Measurements from ENCODE around the gene MGAT5B. TPM values are rescaled to one million over a fixed set of nuclear protein-coding genes. Genes with fewer than 3 reads are reported as not detected.

MGAT5B gene
- total and polyA plus RNA-seq, 2 experiments from 2014 or later = 1.6 to 10.0 TPM

DNA sequence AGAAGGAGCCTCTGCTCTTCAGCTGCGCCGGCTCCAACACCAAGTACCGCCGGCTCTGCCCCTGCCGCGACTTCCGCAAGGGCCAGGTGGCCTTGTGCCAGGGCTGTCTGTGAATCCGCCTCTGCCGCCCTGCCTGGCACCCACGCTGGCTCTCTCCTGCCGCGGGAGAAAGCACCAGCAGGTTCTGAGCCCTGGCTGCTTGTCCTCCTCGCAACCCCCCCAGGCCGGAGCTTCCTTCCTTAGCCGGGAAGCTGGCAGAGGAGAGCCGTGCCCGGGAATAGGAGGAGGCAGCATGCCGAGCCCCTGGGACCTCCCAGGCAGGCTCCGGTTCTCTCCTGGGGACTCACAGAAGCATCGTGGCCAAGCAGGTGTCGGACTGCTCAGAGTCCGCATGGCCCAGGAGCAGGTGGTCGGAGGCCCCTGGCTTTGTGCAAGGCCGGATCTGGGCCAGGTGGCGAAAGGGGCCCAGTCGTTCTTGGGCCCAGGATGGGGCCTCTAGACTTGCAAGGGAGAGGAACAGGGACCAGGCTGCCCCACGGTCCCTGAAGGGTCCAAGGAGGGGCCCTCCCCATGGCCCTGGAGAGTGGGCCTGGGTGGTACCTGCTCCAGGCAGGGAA lies 80.6 kb downstream of the MGAT5B start:
- TF ChIP-seq, protein P1, sequence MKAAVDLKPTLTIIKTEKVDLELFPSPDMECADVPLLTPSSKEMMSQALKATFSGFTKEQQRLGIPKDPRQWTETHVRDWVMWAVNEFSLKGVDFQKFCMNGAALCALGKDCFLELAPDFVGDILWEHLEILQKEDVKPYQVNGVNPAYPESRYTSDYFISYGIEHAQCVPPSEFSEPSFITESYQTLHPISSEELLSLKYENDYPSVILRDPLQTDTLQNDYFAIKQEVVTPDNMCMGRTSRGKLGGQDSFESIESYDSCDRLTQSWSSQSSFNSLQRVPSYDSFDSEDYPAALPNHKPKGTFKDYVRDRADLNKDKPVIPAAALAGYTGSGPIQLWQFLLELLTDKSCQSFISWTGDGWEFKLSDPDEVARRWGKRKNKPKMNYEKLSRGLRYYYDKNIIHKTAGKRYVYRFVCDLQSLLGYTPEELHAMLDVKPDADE (IDR thresholded peaks at IDR 0.05) = no peak
- no peak for TF ChIP-seq ZNF331 (CRISPR knock-in tag; IDR thresholded peaks at IDR 0.05; ENCODE audit: low read depth)
- TF ChIP-seq STAT1 (IDR thresholded peaks at IDR 0.05; ENCODE audit: unreplicated experiment) = no peak
- TF ChIP-seq EZH2 (IDR thresholded peaks at IDR 0.05; ENCODE audit: low read depth, unreplicated experiment) = no peak
- TF ChIP-seq EZH2phosphoT487 (IDR thresholded peaks at IDR 0.05; ENCODE audit: unreplicated experiment) = no peak
- TF ChIP-seq, protein P2, sequence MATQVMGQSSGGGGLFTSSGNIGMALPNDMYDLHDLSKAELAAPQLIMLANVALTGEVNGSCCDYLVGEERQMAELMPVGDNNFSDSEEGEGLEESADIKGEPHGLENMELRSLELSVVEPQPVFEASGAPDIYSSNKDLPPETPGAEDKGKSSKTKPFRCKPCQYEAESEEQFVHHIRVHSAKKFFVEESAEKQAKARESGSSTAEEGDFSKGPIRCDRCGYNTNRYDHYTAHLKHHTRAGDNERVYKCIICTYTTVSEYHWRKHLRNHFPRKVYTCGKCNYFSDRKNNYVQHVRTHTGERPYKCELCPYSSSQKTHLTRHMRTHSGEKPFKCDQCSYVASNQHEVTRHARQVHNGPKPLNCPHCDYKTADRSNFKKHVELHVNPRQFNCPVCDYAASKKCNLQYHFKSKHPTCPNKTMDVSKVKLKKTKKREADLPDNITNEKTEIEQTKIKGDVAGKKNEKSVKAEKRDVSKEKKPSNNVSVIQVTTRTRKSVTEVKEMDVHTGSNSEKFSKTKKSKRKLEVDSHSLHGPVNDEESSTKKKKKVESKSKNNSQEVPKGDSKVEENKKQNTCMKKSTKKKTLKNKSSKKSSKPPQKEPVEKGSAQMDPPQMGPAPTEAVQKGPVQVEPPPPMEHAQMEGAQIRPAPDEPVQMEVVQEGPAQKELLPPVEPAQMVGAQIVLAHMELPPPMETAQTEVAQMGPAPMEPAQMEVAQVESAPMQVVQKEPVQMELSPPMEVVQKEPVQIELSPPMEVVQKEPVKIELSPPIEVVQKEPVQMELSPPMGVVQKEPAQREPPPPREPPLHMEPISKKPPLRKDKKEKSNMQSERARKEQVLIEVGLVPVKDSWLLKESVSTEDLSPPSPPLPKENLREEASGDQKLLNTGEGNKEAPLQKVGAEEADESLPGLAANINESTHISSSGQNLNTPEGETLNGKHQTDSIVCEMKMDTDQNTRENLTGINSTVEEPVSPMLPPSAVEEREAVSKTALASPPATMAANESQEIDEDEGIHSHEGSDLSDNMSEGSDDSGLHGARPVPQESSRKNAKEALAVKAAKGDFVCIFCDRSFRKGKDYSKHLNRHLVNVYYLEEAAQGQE (IDR thresholded peaks at IDR 0.05; ENCODE audit: unreplicated experiment) = no peak
- no peak for TF ChIP-seq ZNF114 (CRISPR knock-in tag; IDR thresholded peaks at IDR 0.05)
- TF ChIP-seq, protein P3, sequence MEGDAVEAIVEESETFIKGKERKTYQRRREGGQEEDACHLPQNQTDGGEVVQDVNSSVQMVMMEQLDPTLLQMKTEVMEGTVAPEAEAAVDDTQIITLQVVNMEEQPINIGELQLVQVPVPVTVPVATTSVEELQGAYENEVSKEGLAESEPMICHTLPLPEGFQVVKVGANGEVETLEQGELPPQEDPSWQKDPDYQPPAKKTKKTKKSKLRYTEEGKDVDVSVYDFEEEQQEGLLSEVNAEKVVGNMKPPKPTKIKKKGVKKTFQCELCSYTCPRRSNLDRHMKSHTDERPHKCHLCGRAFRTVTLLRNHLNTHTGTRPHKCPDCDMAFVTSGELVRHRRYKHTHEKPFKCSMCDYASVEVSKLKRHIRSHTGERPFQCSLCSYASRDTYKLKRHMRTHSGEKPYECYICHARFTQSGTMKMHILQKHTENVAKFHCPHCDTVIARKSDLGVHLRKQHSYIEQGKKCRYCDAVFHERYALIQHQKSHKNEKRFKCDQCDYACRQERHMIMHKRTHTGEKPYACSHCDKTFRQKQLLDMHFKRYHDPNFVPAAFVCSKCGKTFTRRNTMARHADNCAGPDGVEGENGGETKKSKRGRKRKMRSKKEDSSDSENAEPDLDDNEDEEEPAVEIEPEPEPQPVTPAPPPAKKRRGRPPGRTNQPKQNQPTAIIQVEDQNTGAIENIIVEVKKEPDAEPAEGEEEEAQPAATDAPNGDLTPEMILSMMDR (conservative IDR thresholded peaks at IDR 0.05; ENCODE audit: low read depth in 2 of 2) = no peak
- TF ChIP-seq, protein P4, sequence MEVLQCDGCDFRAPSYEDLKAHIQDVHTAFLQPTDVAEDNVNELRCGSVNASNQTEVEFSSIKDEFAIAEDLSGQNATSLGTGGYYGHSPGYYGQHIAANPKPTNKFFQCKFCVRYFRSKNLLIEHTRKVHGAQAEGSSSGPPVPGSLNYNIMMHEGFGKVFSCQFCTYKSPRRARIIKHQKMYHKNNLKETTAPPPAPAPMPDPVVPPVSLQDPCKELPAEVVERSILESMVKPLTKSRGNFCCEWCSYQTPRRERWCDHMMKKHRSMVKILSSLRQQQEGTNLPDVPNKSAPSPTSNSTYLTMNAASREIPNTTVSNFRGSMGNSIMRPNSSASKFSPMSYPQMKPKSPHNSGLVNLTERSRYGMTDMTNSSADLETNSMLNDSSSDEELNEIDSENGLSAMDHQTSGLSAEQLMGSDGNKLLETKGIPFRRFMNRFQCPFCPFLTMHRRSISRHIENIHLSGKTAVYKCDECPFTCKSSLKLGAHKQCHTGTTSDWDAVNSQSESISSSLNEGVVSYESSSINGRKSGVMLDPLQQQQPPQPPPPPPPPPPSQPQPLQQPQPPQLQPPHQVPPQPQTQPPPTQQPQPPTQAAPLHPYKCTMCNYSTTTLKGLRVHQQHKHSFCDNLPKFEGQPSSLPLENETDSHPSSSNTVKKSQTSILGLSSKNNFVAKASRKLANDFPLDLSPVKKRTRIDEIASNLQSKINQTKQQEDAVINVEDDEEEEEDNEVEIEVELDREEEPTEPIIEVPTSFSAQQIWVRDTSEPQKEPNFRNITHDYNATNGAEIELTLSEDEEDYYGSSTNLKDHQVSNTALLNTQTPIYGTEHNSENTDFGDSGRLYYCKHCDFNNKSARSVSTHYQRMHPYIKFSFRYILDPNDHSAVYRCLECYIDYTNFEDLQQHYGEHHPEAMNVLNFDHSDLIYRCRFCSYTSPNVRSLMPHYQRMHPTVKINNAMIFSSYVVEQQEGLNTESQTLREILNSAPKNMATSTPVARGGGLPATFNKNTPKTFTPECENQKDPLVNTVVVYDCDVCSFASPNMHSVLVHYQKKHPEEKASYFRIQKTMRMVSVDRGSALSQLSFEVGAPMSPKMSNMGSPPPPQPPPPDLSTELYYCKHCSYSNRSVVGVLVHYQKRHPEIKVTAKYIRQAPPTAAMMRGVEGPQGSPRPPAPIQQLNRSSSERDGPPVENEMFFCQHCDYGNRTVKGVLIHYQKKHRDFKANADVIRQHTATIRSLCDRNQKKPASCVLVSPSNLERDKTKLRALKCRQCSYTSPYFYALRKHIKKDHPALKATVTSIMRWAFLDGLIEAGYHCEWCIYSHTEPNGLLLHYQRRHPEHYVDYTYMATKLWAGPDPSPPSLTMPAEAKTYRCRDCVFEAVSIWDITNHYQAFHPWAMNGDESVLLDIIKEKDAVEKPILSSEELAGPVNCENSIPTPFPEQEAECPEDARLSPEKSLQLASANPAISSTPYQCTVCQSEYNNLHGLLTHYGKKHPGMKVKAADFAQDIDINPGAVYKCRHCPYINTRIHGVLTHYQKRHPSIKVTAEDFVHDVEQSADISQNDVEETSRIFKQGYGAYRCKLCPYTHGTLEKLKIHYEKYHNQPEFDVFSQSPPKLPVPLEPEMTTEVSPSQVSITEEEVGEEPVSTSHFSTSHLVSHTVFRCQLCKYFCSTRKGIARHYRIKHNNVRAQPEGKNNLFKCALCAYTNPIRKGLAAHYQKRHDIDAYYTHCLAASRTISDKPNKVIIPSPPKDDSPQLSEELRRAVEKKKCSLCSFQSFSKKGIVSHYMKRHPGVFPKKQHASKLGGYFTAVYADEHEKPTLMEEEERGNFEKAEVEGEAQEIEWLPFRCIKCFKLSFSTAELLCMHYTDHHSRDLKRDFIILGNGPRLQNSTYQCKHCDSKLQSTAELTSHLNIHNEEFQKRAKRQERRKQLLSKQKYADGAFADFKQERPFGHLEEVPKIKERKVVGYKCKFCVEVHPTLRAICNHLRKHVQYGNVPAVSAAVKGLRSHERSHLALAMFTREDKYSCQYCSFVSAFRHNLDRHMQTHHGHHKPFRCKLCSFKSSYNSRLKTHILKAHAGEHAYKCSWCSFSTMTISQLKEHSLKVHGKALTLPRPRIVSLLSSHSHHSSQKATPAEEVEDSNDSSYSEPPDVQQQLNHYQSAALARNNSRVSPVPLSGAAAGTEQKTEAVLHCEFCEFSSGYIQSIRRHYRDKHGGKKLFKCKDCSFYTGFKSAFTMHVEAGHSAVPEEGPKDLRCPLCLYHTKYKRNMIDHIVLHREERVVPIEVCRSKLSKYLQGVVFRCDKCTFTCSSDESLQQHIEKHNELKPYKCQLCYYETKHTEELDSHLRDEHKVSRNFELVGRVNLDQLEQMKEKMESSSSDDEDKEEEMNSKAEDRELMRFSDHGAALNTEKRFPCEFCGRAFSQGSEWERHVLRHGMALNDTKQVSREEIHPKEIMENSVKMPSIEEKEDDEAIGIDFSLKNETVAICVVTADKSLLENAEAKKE (CRISPR knock-in tag; IDR thresholded peaks at IDR 0.05) = no peak
- H4K20me1 ChIP-seq (replicated peaks; ENCODE audit: insufficient read depth) = no peaks in the 10 kb centered on the region
- H3K4me2 ChIP-seq = no peak overlapping the region
- no peaks in the 10 kb centered on the region for H3K79me2 ChIP-seq (replicated peaks; ENCODE audit: insufficient read depth)
- Mint-ChIP-seq H3K36me3 (ENCODE audit: low read depth) (no peaks in the 10 kb centered on the region), H3K27ac (no peak overlapping the region), H3K27me3 (ENCODE audit: insufficient read depth, low read depth, poor library complexity) (peaks cover under 1% of the 10 kb centered on the region), H3K4me3 (no peak overlapping the region), H3K4me1 (peaks cover 10% of the 10 kb centered on the region; the same call in 2 of the 3 replicates), H3K9me3 (0 out of 3 replicates have a peak, but pooled peaks cover under 1% of the 10 kb centered on the region)
- H3K27me3 ChIP-seq (ENCODE audit: insufficient read depth) = no peaks in the 10 kb centered on the region
- no peak overlapping the region for H3K27ac ChIP-seq (ENCODE audit: low read depth)
- ATAC-seq (no peak), DNase-seq (ENCODE audit: low spot score) (no peak)
- H3K9me2 ChIP-seq (ENCODE audit: insufficient read depth) = no peaks in the 10 kb centered on the region
- no peaks in the 10 kb centered on the region for H3K4me1 ChIP-seq (ENCODE audit: insufficient read depth)
- no peaks in the 10 kb centered on the region for H3F3A ChIP-seq (replicated peaks; ENCODE audit: low read depth)
- H3K36me3 ChIP-seq (ENCODE audit: insufficient read depth) = no peaks in the 10 kb centered on the region
- H3K4me3 ChIP-seq = no peak overlapping the region
- H2AFZ ChIP-seq = no peak overlapping the region
